Mesothelial cell of epicardium (in vitro differentiated cells): ENCODE data around the gene PHF13. TPM values are rescaled to one million over a fixed set of nuclear protein-coding genes. Genes with fewer than 3 reads are reported as not detected.

Source experiments
- DNase-seq, 2 experiments: peaks; one replicate each; pipeline ENCODE4 v3.0.0; 2021; ENCODE audit warnings: low spot score in 2 of 2; ENCODE audit not compliant: unreplicated experiment in 2 of 2
- H3K27ac Mint-ChIP-seq: 2 replicates; pipeline ENCODE4 v1.8.0; 2021; ENCODE audit warnings: mixed read lengths
- H3K27me3 Mint-ChIP-seq: 2 replicates; pipeline ENCODE4 v1.8.0; 2021; ENCODE audit warnings: low read depth, mixed read lengths
- H3K36me3 Mint-ChIP-seq: 2 replicates; pipeline ENCODE4 v1.8.0; 2021; ENCODE audit warnings: mixed read lengths
- H3K4me1 Mint-ChIP-seq: 2 replicates; pipeline ENCODE4 v1.8.0; 2021; ENCODE audit warnings: mixed read lengths
- H3K4me3 Mint-ChIP-seq: 2 replicates; pipeline ENCODE4 v1.8.0; 2021; ENCODE audit warnings: mild to moderate bottlenecking, moderate library complexity, mixed read lengths
- H3K9me3 Mint-ChIP-seq: 2 replicates; pipeline ENCODE4 v1.8.0; 2021; ENCODE audit warnings: mixed read lengths
- CTCF ChIP-seq: fragments of 200-600 bp; sonication (generic); IDR thresholded peaks from one replicate; pipeline ENCODE4 v1.5.0; 2021; ENCODE audit warnings: antibody characterized with exemption; ENCODE audit not compliant: unreplicated experiment
- total RNA-seq: library from RNA; stranded (reverse); gene quantifications from 3 replicates; pipeline ENCODE4 v1.2.1, GENCODE V29; 2021

PHF13 gene
- total RNA-seq, 1 donor from 2014 or later, result 34.0 TPM

DNA sequence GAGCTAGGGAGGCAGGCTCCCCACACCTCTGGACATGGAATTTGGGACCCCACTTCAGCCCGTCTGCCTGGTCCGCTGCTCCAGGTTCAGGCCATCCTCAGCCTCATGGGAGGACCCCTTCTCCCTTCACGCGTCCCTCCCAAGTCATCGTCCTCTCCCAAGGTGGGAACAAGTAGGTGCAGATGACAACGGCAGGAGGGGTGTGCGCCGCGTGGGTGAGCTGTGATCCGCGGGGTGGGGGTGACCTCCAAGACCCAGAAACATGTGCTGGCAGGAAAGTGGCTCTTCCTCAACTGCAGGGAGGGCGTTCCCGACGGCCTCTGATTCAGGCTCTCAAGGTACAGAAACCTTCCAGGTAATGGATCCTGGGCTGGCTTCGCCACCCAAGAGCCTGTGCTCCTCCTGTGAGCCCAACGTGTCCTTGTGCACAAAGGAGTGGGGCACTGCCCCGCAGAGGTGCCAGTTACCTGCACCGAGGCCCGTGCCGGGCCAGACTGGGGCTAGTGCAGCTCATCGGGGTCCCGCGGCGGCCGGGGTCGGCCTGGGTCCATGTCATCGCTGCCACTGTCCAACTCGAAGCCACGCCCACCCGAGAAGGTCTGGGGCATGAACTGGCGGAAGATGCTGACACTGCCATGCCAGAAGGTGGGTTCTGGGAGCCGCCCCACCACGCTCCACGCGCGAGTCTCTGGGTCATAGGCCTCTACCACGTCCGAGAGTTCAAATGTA, 20.5 kb upstream of the PHF13 start:
- Mint-ChIP-seq H3K4me1 (peaks cover 12% of the 10 kb centered on the region), H3K9me3 (no peaks in the 10 kb centered on the region), H3K27me3 (no peaks in the 10 kb centered on the region), H3K36me3 (peaks cover 11% of the 10 kb centered on the region), H3K27ac (no peak overlapping the region), H3K4me3 (no peak overlapping the region)
- DNase-seq, result no peak
- TF ChIP-seq CTCF, result no peak

- Mint-ChIP-seq H3K4me3 (no peak overlapping the region), H3K27me3 (no peaks in the 10 kb centered on the region), H3K36me3 (peaks cover 11% of the 10 kb centered on the region), H3K4me1 (peaks cover 12% of the 10 kb centered on the region), H3K27ac (no peak overlapping the region), H3K9me3 (no peaks in the 10 kb centered on the region)
- no peak for TF ChIP-seq CTCF
- no peak for DNase-seq
These were observed 19.7 kb upstream of the PHF13 start for GRCh38 chr1:6593810-6594209.

DNA sequence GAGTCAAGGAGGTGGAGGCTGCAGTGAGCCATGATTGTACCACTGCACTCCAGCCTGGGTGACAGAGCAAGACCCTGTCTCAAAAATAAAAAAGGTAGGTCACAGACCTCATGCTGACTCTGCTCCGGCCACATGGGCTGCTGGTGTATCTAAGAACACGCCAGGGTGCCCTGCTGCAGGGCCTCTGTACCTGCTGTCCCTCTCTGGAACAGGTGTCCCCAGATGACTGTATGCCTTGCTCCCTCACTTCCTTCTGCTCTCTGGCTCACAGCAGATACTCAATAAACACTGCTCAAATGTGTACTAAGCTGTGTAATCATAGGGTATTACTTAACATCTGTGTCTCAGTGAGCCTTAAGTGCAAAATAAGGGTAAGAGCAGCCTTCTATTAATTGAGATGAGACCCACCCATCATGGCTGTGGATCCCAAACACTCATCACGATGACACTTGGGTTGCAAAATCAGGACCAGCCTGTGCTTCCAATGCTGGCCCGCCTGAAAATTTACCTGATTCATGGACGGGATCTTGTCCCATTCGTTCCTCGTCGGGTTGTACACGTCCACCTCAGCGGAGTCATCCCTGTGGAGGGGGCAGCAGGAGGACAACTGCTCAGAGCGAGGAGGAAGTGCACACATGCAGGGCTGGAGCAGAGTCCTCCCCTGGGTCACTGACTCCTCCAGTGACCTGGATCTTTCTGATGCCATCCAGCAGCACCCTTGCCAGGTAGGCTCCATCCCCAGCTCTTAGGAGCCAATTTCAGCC, 18.4 kb upstream of the PHF13 start:
- H3K36me3 Mint-ChIP-seq, result peaks cover 11% of the 10 kb centered on the region
- no peak for DNase-seq
- no peak overlapping the region for H3K4me3 Mint-ChIP-seq
- H3K9me3 Mint-ChIP-seq, result no peaks in the 10 kb centered on the region
- no peak for TF ChIP-seq CTCF
- H3K27ac Mint-ChIP-seq, result no peak overlapping the region
- peaks cover 22% of the 10 kb centered on the region for H3K4me1 Mint-ChIP-seq
- no peaks in the 10 kb centered on the region for H3K27me3 Mint-ChIP-seq

- no peak overlapping the region for H3K27ac Mint-ChIP-seq
These were observed 17.2 kb upstream of the PHF13 start for GRCh38 chr1:6596351-6596750.

More at GRCh38 chr1:6596351-6596750, 17.2 kb upstream of the PHF13 start:
- no peak for DNase-seq
- Mint-ChIP-seq H3K9me3 (no peaks in the 10 kb centered on the region), H3K36me3 (peaks cover 11% of the 10 kb centered on the region), H3K4me1 (peaks cover 32% of the 10 kb centered on the region), H3K27me3 (no peaks in the 10 kb centered on the region), H3K4me3 (no peak overlapping the region)
- no peak for TF ChIP-seq CTCF
